ENCODE measurements around the gene KLHL26. TPM values are rescaled to one million over a fixed set of nuclear protein-coding genes. Genes with fewer than 3 reads are reported as not detected.
A peak's percentile ranks its signal among the peaks of the same experiment; 100 is the strongest.
"Not testable (repeated sequence)": the region's sequence is repeated elsewhere in the genome, so short reads cannot be mapped to it uniquely, and the experiment has no call there.

KLHL26 gene
- total RNA-seq, 1 donor from 2014 or later = 2.1 TPM

- H3K4me3 ChIP-seq (ENCODE audit: low read length in 3 of 3) = no peak overlapping the region
- H3K9me3 ChIP-seq (ENCODE audit: control insufficient read depth in 3 of 3, low read length in 3 of 3) = no peaks in the 10 kb centered on the region
- H3K4me1 ChIP-seq (ENCODE audit: control insufficient read depth in 3 of 3, insufficient read depth in 3 of 3, low read length in 3 of 3) = peaks cover 36 to 49% (median 46%) of the 10 kb centered on the region in 3 donors
- H3K36me3 ChIP-seq (ENCODE audit: control insufficient read depth in 3 of 3, insufficient read depth in 3 of 3, low read length in 3 of 3) = peaks cover 20 to 23% (median 21%) of the 10 kb centered on the region in 3 donors
- no peaks in the 10 kb centered on the region for H3K27me3 ChIP-seq (ENCODE audit: control insufficient read depth in 3 of 3, insufficient read depth in 3 of 3, low read length in 3 of 3)
- H3K27ac ChIP-seq (ENCODE audit: low read depth, low read length) = no peak overlapping the region
- peak overlapping the region in 1 of 3 donors; percentile 19 for H3K9ac ChIP-seq (ENCODE audit: low read depth in 1 of 3, low read length in 3 of 3)
These were observed 33.5 kb downstream of the KLHL26 start for GRCh38 chr19:18670312-18670711.

GRCh38 chr19:18671303-18672043, 34.6 kb downstream of the KLHL26 start:
- Histone ChIP-seq H3K9me3 (ENCODE audit: control insufficient read depth in 3 of 3, low read length in 3 of 3) (no peaks in the 10 kb centered on the region), H3K27me3 (ENCODE audit: control insufficient read depth in 3 of 3, insufficient read depth in 3 of 3, low read length in 3 of 3) (no peaks in the 10 kb centered on the region), H3K27ac (ENCODE audit: low read depth, low read length) (no peak overlapping the region), H3K36me3 (ENCODE audit: control insufficient read depth in 3 of 3, insufficient read depth in 3 of 3, low read length in 3 of 3) (peaks cover 20 to 21% (median 21%) of the 10 kb centered on the region in 3 donors), H3K9ac (ENCODE audit: low read depth in 1 of 3, low read length in 3 of 3) (peak overlapping the region in 2 of 3 donors; percentile 51 to 75), H3K4me1 (ENCODE audit: control insufficient read depth in 3 of 3, insufficient read depth in 3 of 3, low read length in 3 of 3) (peaks cover 35 to 40% (median 36%) of the 10 kb centered on the region in 3 donors), H3K4me3 (ENCODE audit: low read length in 3 of 3) (no peak overlapping the region)

- Histone ChIP-seq H3K9ac (ENCODE audit: low read depth in 1 of 3, low read length in 3 of 3) (peak overlapping the region; percentile 6 to 75 (median 30)), H3K27me3 (ENCODE audit: control insufficient read depth in 3 of 3, insufficient read depth in 3 of 3, low read length in 3 of 3) (no peaks in the 10 kb centered on the region), H3K4me1 (ENCODE audit: control insufficient read depth in 3 of 3, insufficient read depth in 3 of 3, low read length in 3 of 3) (peaks cover 32 to 40% (median 33%) of the 10 kb centered on the region in 3 donors), H3K36me3 (ENCODE audit: control insufficient read depth in 3 of 3, insufficient read depth in 3 of 3, low read length in 3 of 3) (peaks cover 20 to 21% (median 21%) of the 10 kb centered on the region in 3 donors), H3K27ac (ENCODE audit: low read depth, low read length) (no peak overlapping the region), H3K4me3 (ENCODE audit: low read length in 3 of 3) (peak overlapping the region; percentile 38 to 41 (median 40)), H3K9me3 (ENCODE audit: control insufficient read depth in 3 of 3, low read length in 3 of 3) (no peaks in the 10 kb centered on the region)
These were observed 35.2 kb downstream of the KLHL26 start for GRCh38 chr19:18672044-18672451.

- Histone ChIP-seq H3K36me3 (ENCODE audit: control insufficient read depth in 3 of 3, insufficient read depth in 3 of 3, low read length in 3 of 3) (peaks cover 16 to 17% (median 17%) of the 10 kb centered on the region in 3 donors), H3K9ac (ENCODE audit: low read depth in 1 of 3, low read length in 3 of 3) (peak overlapping the region; percentile 6 to 75 (median 30)), H3K27ac (ENCODE audit: low read depth, low read length) (no peak overlapping the region), H3K27me3 (ENCODE audit: control insufficient read depth in 3 of 3, insufficient read depth in 3 of 3, low read length in 3 of 3) (no peaks in the 10 kb centered on the region), H3K4me1 (ENCODE audit: control insufficient read depth in 3 of 3, insufficient read depth in 3 of 3, low read length in 3 of 3) (peaks cover 39 to 44% (median 39%) of the 10 kb centered on the region in 3 donors), H3K9me3 (ENCODE audit: control insufficient read depth in 3 of 3, low read length in 3 of 3) (no peaks in the 10 kb centered on the region), H3K4me3 (ENCODE audit: low read length in 3 of 3) (peak overlapping the region; percentile 38 to 41 (median 40))
These were observed 35.9 kb downstream of the KLHL26 start for GRCh38 chr19:18672606-18673337.

- H3K27ac ChIP-seq (ENCODE audit: low read depth, low read length) = no peak overlapping the region
- no peaks in the 10 kb centered on the region for H3K27me3 ChIP-seq (ENCODE audit: control insufficient read depth in 3 of 3, insufficient read depth in 3 of 3, low read length in 3 of 3)
- H3K4me1 ChIP-seq (ENCODE audit: control insufficient read depth in 3 of 3, insufficient read depth in 3 of 3, low read length in 3 of 3) = peaks cover 47 to 54% (median 48%) of the 10 kb centered on the region in 3 donors
- no peaks in the 10 kb centered on the region for H3K9me3 ChIP-seq (ENCODE audit: control insufficient read depth in 3 of 3, low read length in 3 of 3)
- no peak overlapping the region for H3K4me3 ChIP-seq (ENCODE audit: low read length in 3 of 3)
- H3K9ac ChIP-seq (ENCODE audit: low read depth in 1 of 3, low read length in 3 of 3) = no peak overlapping the region
- H3K36me3 ChIP-seq (ENCODE audit: control insufficient read depth in 3 of 3, insufficient read depth in 3 of 3, low read length in 3 of 3) = no peaks in the 10 kb centered on the region
These were observed 37.8 kb downstream of the KLHL26 start for GRCh38 chr19:18674616-18675015.

- Histone ChIP-seq H3K9ac (ENCODE audit: low read depth in 1 of 3, low read length in 3 of 3) (no peak overlapping the region), H3K4me1 (ENCODE audit: control insufficient read depth in 3 of 3, insufficient read depth in 3 of 3, low read length in 3 of 3) (peaks cover 47 to 54% (median 48%) of the 10 kb centered on the region in 3 donors), H3K9me3 (ENCODE audit: control insufficient read depth in 3 of 3, low read length in 3 of 3) (no peaks in the 10 kb centered on the region), H3K4me3 (ENCODE audit: low read length in 3 of 3) (no peak overlapping the region), H3K36me3 (ENCODE audit: control insufficient read depth in 3 of 3, insufficient read depth in 3 of 3, low read length in 3 of 3) (no peaks in the 10 kb centered on the region), H3K27ac (ENCODE audit: low read depth, low read length) (no peak overlapping the region), H3K27me3 (ENCODE audit: control insufficient read depth in 3 of 3, insufficient read depth in 3 of 3, low read length in 3 of 3) (no peaks in the 10 kb centered on the region)
These were observed 39.0 kb downstream of the KLHL26 start for GRCh38 chr19:18675779-18676178.

GRCh38 chr19:18676692-18677091, 39.9 kb downstream of the KLHL26 start:
- no peak overlapping the region for H3K4me3 ChIP-seq (ENCODE audit: low read length in 3 of 3)
- no peaks in the 10 kb centered on the region for H3K27me3 ChIP-seq (ENCODE audit: control insufficient read depth in 3 of 3, insufficient read depth in 3 of 3, low read length in 3 of 3)
- H3K9me3 ChIP-seq (ENCODE audit: control insufficient read depth in 3 of 3, low read length in 3 of 3) = no peaks in the 10 kb centered on the region
- H3K9ac ChIP-seq (ENCODE audit: low read depth in 1 of 3, low read length in 3 of 3) = no peak overlapping the region
- no peaks in the 10 kb centered on the region for H3K36me3 ChIP-seq (ENCODE audit: control insufficient read depth in 3 of 3, insufficient read depth in 3 of 3, low read length in 3 of 3)
- peaks cover 40 to 46% (median 45%) of the 10 kb centered on the region in 3 donors for H3K4me1 ChIP-seq (ENCODE audit: control insufficient read depth in 3 of 3, insufficient read depth in 3 of 3, low read length in 3 of 3)
- no peak overlapping the region for H3K27ac ChIP-seq (ENCODE audit: low read depth, low read length)

GRCh38 chr19:18677156-18677555, 40.3 kb downstream of the KLHL26 start:
- Histone ChIP-seq H3K4me1 (ENCODE audit: control insufficient read depth in 3 of 3, insufficient read depth in 3 of 3, low read length in 3 of 3) (peaks cover 35 to 41% (median 41%) of the 10 kb centered on the region in 3 donors), H3K27me3 (ENCODE audit: control insufficient read depth in 3 of 3, insufficient read depth in 3 of 3, low read length in 3 of 3) (no peaks in the 10 kb centered on the region), H3K9ac (ENCODE audit: low read depth in 1 of 3, low read length in 3 of 3) (peak overlapping the region in 1 of 3 donors; percentile 47), H3K9me3 (ENCODE audit: control insufficient read depth in 3 of 3, low read length in 3 of 3) (no peaks in the 10 kb centered on the region), H3K4me3 (ENCODE audit: low read length in 3 of 3) (no peak overlapping the region), H3K36me3 (ENCODE audit: control insufficient read depth in 3 of 3, insufficient read depth in 3 of 3, low read length in 3 of 3) (no peaks in the 10 kb centered on the region), H3K27ac (ENCODE audit: low read depth, low read length) (peak overlapping the region; percentile 78)

GRCh38 chr19:18680148-18680547, 43.3 kb downstream of the KLHL26 start:
- not testable (repeated sequence) for H3K27me3 ChIP-seq (ENCODE audit: control insufficient read depth in 3 of 3, insufficient read depth in 3 of 3, low read length in 3 of 3); H3K4me3 ChIP-seq (ENCODE audit: low read length in 3 of 3); H3K27ac ChIP-seq (ENCODE audit: low read depth, low read length); H3K9me3 ChIP-seq (ENCODE audit: control insufficient read depth in 3 of 3, low read length in 3 of 3); H3K9ac ChIP-seq (ENCODE audit: low read depth in 1 of 3, low read length in 3 of 3); H3K36me3 ChIP-seq (ENCODE audit: control insufficient read depth in 3 of 3, insufficient read depth in 3 of 3, low read length in 3 of 3)
- H3K4me1 ChIP-seq (ENCODE audit: control insufficient read depth in 3 of 3, insufficient read depth in 3 of 3, low read length in 3 of 3) = peaks cover 31 to 41% (median 35%) of the 10 kb centered on the region in 3 donors

GRCh38 chr19:18682807-18683108, 45.9 kb downstream of the KLHL26 start:
- Histone ChIP-seq H3K36me3 (ENCODE audit: control insufficient read depth in 3 of 3, insufficient read depth in 3 of 3, low read length in 3 of 3) (no peaks in the 10 kb centered on the region), H3K9ac (ENCODE audit: low read depth in 1 of 3, low read length in 3 of 3) (peak overlapping the region; percentile 73 to 88 (median 76)), H3K4me3 (ENCODE audit: low read length in 3 of 3) (peak overlapping the region; percentile 60 to 75 (median 74)), H3K9me3 (ENCODE audit: control insufficient read depth in 3 of 3, low read length in 3 of 3) (no peaks in the 10 kb centered on the region), H3K27me3 (ENCODE audit: control insufficient read depth in 3 of 3, insufficient read depth in 3 of 3, low read length in 3 of 3) (no peaks in the 10 kb centered on the region), H3K27ac (ENCODE audit: low read depth, low read length) (peak overlapping the region; percentile 83), H3K4me1 (ENCODE audit: control insufficient read depth in 3 of 3, insufficient read depth in 3 of 3, low read length in 3 of 3) (peaks cover 25 to 26% (median 25%) of the 10 kb centered on the region in 3 donors)

All from skeletal muscle tissue (tissue), 4 donors.